ENCODE data around the gene VANGL2.
A peak's percentile ranks its signal among the peaks of the same experiment; 100 is the strongest.
"Not testable (repeated sequence)": the region's sequence is repeated elsewhere in the genome, so short reads cannot be mapped to it uniquely, and the experiment has no call there.

VANGL2 gene

GRCh38 chr1:160370561-160371345, 29.6 kb upstream of the VANGL2 start:
- DNase-seq: no peak

GRCh38 chr1:160371346-160371631, 29.1 kb upstream of the VANGL2 start:
- no peak for DNase-seq

GRCh38 chr1:160371756-160372155, 28.6 kb upstream of the VANGL2 start:
- DNase-seq: peak in 3 of 58 donors; percentile 6 to 32 (median 29)

- DNase-seq: no peak
These were observed 26.7 kb upstream of the VANGL2 start for GRCh38 chr1:160373696-160374095.

- peak in 2 of 58 donors; percentile 35 to 54 for DNase-seq
These were observed 25.9 kb upstream of the VANGL2 start for GRCh38 chr1:160374306-160375110.

- DNase-seq: peak in 14 of 58 donors; percentile 20 to 67 (median 49)
These were observed 24.4 kb upstream of the VANGL2 start for GRCh38 chr1:160375788-160376524.

- peak in 32 of 58 donors; percentile 13 to 85 (median 32) for DNase-seq
These were observed 23.7 kb upstream of the VANGL2 start for GRCh38 chr1:160376525-160377131.

- DNase-seq: no peak
These were observed 22.7 kb upstream of the VANGL2 start for GRCh38 chr1:160377585-160378206.

- not testable (repeated sequence) for DNase-seq
These were observed 15.6 kb upstream of the VANGL2 start for GRCh38 chr1:160384812-160385211.

GRCh38 chr1:160388406-160388805, 12.0 kb upstream of the VANGL2 start:
- not testable (repeated sequence) for DNase-seq

GRCh38 chr1:160394673-160395072, 5.7 kb upstream of the VANGL2 start:
- DNase-seq: no peak

- no peak for DNase-seq
These were observed 2.7 kb upstream of the VANGL2 start for GRCh38 chr1:160397651-160398050.

- no peak for DNase-seq
These were observed 1.5 kb upstream of the VANGL2 start for GRCh38 chr1:160398823-160399222.

- DNase-seq: peak in 1 of 58 donors; percentile 58
These were observed 681 bp upstream of the VANGL2 start for GRCh38 chr1:160399544-160400222.

GRCh38 chr1:160400646-160401486, 502 bp downstream of the VANGL2 start:
- DNase-seq: peak in 13 of 58 donors; percentile 9 to 65 (median 30)

- no peak for DNase-seq
These were observed 1.1 kb downstream of the VANGL2 start for GRCh38 chr1:160401487-160401805.

GRCh38 chr1:160402001-160402795, 1.8 kb downstream of the VANGL2 start:
- no peak for DNase-seq

- DNase-seq: no peak
These were observed 2.9 kb downstream of the VANGL2 start for GRCh38 chr1:160403244-160403643.

- no peak for DNase-seq
These were observed 3.7 kb downstream of the VANGL2 start for GRCh38 chr1:160404094-160404493.
